Activated effector memory CD4-positive, alpha-beta T cell treated with Interleukin-2 at 50 U/mL for 16 hours (primary cell): Measurements from ENCODE around the gene NAXD.
A peak's percentile ranks its signal among the peaks of the same experiment; 100 is the strongest.
"Not testable (repeated sequence)": the region's sequence is repeated elsewhere in the genome, so short reads cannot be mapped to it uniquely, and the experiment has no call there.

Experiments
- DNase-seq: peaks from one replicate; pipeline ENCODE4 v3.0.0-alpha.2; 2020

NAXD gene

DNA sequence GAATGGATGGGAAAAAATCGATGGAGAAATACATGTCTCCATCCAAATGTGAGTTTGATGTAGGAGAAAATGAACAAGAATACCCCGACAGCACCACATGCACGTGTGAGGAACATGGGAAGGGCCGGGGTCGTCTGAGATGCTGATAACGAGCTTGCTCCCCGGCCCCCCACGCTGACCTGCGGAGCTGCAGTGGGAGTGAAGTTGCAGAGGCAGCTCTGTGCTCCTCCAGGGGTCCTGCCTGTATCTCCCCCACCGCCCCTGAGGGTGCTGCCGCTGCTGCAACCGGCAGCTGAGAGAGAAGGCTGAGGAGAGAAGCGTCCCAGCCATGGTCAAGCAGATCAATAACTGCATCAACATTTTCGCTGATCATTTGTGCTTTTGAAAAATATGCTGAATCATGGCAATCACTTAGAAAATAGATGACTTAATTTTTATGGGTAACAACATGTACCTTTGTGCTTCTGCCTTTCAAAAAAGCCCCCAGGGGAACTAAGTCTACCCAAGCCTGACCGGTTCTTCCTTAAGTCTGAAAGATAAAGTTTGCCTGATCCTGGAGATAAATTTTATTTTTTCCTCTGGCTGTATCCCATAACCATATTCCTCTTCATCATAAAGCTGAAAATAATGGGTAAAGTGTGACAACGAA is 18.2 kb upstream of the NAXD start:
- no peak for DNase-seq

DNA sequence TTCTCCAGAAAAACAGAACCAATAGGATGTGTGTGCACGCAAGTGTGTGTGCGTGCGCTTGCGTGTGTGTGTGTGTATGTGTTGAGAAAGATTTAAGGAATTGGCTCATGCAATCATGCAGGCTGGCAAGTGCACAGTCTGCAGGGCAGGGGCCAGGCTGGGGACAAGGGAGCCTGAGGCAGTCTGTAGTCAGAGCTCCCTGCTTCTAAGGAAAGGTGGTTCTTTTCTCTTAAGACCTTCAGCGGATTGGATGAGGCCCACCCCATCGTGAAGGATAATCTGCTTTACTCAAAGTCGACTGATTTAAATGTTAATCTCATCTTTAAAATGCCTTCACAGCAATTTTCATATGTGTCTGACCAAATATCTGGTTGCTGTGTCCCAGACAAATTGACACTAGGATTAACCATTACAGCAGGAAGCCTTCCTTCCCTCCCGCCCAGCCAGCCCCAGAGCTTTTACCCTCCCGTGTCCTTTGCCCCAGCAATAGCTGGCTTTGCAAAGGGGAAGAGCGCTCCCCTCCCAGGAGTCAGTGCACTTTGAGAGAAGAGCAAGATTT is 15.0 kb upstream of the NAXD start:
- DNase-seq, result no peak

DNA sequence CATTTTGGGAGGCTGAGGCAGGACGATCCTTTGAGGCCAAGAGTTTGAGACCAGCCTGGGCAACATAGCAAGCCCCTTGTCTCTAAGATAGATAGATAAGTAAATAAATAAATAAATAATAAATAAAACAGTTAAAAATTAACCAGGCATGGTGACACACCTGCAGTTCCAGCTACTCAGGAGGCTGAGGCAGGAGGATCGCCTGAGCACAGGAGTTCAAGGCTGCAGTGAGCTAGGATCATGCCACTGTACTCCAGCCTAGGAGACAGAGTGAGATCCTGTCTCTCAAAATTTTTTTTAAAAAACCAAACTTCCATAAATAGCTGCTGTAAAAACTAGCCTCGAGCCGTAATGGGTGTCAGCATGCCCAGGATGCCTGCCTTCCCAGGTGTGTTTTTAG is 14.4 kb upstream of the NAXD start:
- no peak for DNase-seq

GRCh38 chr13:110605132-110605531 is 10.2 kb upstream of the NAXD start:
- no peak for DNase-seq

GRCh38 chr13:110606281-110606680 is 9.1 kb upstream of the NAXD start:
- not testable (repeated sequence) for DNase-seq

DNA sequence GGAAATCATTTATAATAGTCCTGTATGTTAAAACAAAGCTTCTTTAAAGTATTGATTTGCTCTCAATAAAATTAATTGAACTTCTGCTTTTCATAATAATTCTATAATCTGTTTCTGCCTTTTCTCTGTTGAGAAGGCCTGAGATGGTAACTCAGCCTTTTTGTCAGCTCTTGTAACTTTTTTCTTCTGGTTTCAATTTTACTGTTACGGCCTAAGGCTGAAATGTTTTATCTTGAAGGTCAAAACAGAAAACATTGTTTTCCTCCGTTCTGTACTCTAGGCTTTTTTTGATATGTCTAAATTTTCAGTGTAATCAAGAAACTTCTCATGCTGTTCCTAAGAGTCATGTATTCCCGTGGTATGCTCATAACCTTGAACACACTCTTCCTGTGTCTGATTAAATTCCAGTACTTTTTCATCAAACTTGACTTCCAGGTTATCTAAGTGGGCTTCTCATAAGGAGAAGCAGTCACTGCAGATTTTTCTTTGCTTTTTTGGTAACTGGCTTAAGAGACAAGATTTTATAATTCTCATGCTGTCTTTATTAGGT is 7.6 kb upstream of the NAXD start:
- DNase-seq, result no peak

GRCh38 chr13:110610955-110611595 is 4.3 kb upstream of the NAXD start:
- no peak for DNase-seq

- DNase-seq, result no peak
Observed at GRCh38 chr13:110615005-110615321, 382 bp upstream of the NAXD start.

DNA sequence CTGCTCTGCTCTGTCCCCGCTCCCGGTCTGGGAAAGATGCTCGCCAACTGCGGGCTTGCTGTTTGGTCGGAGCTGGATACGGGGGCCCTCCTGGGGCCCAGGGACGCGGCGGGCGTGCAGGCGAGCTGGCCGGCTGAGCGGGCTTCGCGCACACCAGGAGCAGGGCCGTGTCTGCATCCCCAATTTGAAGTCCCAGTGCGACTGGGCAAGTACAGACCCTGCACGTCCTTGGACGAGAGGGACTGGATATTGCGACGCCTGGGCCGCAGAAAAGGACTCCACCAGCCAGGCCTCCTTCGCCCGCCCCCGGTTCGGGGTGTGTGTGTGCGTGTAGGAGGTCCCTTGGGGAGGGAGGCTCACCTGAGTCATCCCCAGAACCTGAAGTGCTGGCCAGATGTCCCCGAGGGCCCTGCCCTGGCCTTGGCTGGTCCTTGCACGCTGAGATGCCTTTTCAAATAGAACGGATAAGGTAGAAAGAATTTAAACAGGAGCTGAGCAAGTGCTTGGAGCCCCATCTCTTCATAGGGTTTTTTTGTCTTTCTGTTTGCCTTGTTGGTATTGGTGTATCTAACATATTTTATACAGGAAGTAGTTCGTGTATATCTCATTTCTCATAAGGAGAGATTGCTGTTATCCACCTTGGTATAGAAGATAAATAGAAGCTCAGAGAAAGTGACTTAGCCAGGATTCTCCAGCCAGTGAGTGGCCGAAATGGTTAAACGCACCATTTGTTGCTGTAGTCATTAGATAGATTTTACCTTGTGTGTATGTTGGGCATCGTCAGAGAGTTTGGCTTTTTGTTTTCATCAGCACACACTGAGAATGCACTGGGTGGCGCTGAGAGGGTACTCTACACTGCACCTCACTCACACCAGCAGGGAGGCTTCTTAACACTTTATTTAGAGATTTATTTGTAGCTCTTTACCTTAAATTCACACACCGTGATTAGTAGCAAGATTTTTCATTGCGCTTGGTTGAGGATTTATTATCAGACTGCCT is 1.1 kb downstream of the NAXD start:
- DNase-seq, result peak; percentile 30

DNA sequence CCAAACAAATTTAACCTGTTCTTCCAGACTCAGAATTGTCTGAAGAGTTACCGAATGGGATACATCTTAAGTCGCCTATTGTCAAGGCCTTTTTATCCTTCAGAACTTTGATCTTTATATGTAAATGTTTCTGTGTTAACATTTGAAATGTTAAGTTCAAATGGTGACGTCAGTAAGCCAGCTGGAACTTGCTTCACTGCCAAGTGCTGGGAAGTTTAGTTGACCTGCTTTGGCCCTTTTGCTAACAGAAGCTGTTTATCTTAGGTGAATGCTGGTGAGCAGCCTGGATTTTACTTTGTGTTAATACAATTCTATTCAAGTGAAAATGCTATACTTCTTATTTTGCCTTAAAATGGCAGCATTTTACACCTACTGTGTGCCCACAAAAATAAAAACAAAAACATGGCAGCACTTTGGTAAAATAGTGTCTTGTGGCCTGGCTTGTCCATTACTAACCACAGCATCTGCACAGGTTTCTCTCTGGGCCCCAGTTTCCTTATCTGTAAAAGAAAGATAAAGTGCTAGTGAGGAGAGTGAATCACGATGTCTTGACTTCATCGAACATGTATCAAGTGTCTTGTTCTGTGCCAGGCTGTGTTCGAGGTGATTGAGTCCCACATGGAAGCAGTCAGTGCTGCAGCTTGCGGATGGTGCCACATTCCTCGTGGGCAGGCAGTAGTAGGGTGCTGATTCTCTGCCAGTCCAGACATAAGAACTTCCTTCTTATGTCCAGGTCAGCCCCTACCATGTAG is 2.2 kb downstream of the NAXD start:
- DNase-seq, result no peak

GRCh38 chr13:110618167-110618566 is 2.8 kb downstream of the NAXD start:
- DNase-seq, result no peak

- DNase-seq, result no peak
Observed at GRCh38 chr13:110618780-110619179, 3.4 kb downstream of the NAXD start.

DNA sequence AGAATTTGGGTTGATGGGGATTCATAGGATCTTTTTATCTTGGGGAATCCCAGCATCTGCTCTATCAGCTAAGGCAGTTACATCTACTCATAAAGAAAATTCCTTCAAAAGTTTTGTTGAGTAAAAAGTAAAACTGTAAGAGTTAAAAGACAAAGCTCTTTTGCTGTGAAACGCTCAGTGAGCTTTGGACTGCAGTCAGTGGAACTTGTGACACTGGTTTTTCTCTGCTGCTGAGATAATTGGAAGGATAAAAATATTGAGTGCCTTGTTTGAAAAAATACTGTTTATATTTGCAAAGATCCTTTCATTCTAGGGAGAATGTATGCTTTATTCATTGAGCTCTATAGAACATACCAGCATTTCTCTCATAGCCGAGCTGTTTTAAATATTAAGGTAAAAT is 5.3 kb downstream of the NAXD start:
- no peak for DNase-seq

DNA sequence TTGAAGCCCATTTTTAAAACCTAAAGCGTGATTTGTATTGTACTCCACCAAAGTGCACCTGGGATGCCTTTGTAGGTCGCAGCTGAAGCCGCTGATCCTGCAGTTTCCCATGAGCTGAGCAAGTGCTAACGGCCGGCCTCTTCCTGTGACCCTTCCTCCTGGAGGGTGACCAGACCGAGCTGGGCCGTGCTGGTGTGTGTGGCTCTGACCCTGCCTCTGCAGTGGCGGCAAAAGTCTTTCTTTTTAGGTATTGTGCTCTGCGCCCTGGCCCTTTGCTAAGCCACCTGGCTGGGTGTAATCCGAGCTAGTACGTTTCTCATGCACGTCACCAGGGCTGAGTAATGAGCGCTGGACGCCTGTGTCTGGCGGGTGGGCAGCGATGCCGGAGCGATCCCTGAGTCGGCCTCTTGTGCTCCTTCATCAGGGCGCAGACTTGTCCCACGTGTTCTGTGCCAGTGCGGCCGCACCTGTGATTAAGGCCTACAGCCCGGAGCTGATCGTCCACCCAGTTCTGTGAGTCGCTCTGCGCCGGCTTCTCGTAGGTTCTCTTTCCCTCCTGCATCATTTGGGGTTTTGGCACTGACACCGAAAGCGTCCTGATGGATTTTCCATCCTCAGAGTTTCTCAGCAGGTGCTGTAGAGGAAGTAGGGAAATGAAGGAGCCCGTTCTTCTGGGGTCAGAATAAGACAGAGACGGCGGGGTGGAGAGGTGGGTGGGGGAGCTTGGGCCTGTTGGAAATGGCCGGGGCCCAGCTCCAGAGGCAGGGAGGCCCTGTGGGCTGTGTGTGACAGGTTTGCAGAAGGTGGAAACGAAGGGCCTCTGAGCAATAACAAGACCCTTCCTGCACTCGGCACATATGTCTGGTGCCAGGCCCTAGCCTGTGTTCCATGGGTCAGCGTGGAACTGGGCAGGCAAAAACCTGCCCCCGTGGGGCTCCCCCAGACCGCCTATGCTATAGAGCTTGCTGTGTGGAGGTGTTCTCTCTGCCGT is 9.7 kb downstream of the NAXD start:
- no peak for DNase-seq

GRCh38 chr13:110625771-110626321 is 10.5 kb downstream of the NAXD start:
- DNase-seq, result no peak

- no peak for DNase-seq
Observed at GRCh38 chr13:110626521-110626920, 11.2 kb downstream of the NAXD start.

GRCh38 chr13:110627351-110627750 is 12.0 kb downstream of the NAXD start:
- no peak for DNase-seq

DNA sequence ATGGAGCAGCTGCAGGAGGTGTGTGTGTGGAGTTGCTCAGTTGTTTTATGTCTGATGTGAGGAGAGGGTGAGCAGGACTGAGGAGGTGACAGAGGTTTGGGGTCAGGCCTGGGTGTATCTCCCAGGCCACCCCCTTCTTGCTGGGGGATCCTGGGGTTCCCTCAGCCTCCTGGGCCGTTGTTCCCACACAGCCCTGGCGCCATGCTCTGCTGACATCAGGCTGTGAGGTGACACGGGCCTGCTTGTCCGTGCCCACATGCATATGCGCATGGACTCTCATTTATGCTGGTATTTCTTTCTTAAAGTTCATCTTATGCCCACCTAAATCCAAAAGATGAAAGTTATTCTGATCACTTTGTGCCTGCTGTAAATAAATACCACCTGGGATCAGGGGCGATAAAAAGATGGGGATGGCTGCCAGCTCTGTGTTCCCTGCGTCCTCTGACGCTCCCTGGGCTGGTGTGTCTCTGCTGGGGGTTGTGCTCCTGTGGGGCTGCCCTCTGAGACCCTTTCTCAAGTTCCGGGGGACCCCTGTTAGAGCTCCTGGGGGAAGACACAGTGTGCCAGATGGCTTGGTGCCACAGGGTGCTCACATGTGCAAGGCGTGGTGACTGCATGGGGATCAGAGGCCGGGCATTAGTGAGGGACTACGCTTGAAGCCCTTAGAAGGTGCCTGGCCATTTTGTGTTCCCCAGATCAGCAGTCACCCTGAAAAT is 12.6 kb downstream of the NAXD start:
- no peak for DNase-seq

DNA sequence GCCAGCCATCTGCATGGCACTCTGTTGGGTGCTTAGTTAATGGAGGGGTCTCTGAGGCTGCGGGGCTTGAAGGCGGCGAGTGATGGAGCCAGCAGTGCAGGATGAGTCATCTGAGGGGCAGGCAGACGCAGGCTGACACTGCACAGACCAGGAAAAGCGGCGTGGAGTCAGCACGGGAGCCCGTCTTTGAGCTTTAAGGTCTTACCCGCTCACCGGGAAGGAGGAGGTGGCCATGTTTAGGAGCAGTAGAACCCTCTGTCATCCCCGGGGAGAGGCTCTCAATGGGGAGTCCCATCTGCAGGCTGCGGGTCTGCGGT is 13.1 kb downstream of the NAXD start:
- DNase-seq, result no peak

DNA sequence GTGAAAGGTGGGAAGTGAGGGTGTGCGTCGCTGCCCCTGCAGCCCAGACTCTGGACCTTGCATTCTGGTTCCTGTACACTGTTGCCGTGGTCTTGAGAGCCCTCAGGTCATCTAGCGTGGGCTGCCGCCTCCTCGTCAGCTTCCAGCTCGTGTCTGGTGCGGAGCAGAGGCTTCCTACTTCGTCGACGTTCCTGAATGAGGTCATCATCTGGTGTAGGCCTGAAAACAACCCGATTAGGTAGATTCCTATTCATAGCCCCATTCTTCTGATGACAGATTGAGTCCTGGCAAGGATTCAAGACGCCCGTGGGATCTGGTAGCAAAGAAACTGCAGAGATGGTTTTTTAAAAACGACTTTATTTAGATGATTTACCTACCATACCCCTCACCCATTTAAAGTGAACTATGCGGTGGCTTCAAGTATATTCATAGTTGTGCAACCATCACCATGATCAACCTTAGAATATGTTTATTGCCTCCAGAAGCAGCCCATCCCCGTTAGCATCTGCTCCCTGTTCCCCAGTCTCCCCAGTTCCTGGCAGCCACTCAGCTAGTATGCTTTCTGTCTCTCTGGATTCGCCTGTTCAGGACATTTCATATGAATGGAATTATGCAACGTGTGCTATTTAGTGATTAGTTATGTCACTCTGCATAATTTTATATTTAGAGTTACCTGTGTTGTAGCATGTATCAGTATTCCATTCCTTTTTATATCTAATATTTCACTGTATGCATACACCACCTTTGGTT is 13.8 kb downstream of the NAXD start:
- no peak for DNase-seq
